Fibroblast of the aortic adventitia (primary cell): Measurements from ENCODE around the gene RPS6KA2. TPM values are rescaled to one million over a fixed set of nuclear protein-coding genes. Genes with fewer than 3 reads are reported as not detected.

Source experiments
- DNase-seq: peaks from one replicate; pipeline ENCODE4 v3.0.0-alpha.2; 2010; ENCODE audit warnings: low read depth
- H3K4me3 ChIP-seq: 2 replicates; pipeline ENCODE4 v1.5.1; 2011; ENCODE audit warnings: low read depth, mild to moderate bottlenecking, control low read depth, low read length, moderate library complexity
- CTCF ChIP-seq: IDR thresholded peaks from 2 replicates; pipeline ENCODE4 v1.5.1; 2011; ENCODE audit warnings: mild to moderate bottlenecking, low read length, control low read depth, inconsistent platforms; ENCODE audit not compliant: insufficient read depth
- total RNA-seq: library from RNA; depleted of rRNA; stranded (reverse); fragments of >200 nt; gene quantifications from 2 replicates; pipeline ENCODE4 v1.2.3, GENCODE V29; 2012; ENCODE audit warnings: low replicate concordance

RPS6KA2 gene
- total RNA-seq, 1 donor = 89.7 TPM

GRCh38 chr6:166505133-166505905 is 121.7 kb downstream of the RPS6KA2 start:
- no peak overlapping the region for H3K4me3 ChIP-seq

GRCh38 chr6:166504100-166504499 is 123.0 kb downstream of the RPS6KA2 start:
- TF ChIP-seq CTCF = no peak
- no peak for DNase-seq
- no peak overlapping the region for H3K4me3 ChIP-seq

More at GRCh38 chr6:166505133-166505905, 121.7 kb downstream of the RPS6KA2 start:
- TF ChIP-seq CTCF = no peak
- no peak for DNase-seq

GRCh38 chr6:166503167-166503744 is 123.8 kb downstream of the RPS6KA2 start:
- no peak for TF ChIP-seq CTCF
- no peak overlapping the region for H3K4me3 ChIP-seq
- DNase-seq = no peak

- no peak for DNase-seq
- no peak for TF ChIP-seq CTCF
- no peak overlapping the region for H3K4me3 ChIP-seq
Measured at GRCh38 chr6:166502453-166502852, 124.6 kb downstream of the RPS6KA2 start.

GRCh38 chr6:166501246-166501645 is 125.8 kb downstream of the RPS6KA2 start:
- no peak for TF ChIP-seq CTCF
- no peak overlapping the region for H3K4me3 ChIP-seq
- DNase-seq = no peak

GRCh38 chr6:166500246-166500645 is 126.8 kb downstream of the RPS6KA2 start:
- DNase-seq = no peak
- H3K4me3 ChIP-seq = no peak overlapping the region
- TF ChIP-seq CTCF = no peak
